Measurements from ENCODE around the gene COX7B.

Gene COX7B

DNA sequence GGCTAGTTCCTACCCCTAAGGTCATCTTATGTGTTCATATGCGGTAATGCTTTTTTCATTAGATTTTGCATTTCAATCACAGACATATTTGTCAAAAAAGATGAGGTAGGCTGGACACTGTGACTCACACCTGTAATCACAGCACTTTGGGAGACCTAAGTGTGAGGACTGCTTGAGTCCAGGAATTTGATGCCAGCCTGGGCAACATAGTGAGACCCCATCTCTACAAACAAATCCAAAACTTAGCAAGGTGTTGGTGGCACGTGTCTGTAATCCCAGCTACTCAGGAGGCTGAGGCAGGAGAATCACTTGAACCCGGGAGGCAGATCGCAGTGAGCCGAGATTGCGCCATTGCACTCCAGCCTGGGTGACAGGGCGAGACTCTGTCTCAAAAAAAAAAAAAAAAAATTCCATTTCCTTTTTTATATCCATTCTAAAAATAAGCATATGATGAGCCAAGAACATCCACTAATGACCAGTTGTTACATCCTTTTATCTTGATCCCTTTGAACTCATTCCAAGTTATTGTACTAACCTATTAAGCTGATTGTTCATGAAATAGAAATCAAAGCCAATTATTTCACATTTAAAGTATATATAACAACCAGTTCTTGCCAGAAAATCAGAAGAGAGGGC, 46.8 kb downstream of the COX7B start:
- no peak for DNase-seq

DNA sequence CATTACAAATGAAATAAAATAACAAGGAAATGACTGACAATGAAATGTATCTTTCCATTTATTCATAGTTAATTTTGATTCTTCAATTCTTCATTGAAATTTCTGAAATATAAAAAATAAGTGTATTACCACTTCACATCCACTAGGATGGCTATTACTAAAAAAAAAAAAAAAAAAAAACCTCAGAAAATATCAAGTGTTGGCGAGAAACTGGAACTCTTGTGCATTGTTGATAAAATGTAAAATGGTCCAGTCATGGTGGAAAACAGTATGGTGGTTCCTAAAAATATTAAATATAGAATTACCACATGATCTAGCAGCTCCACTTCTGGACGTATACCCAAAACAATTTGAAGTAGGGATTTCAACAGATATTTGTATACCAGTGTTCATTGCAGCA, 47.3 kb downstream of the COX7B start:
- no peak for DNase-seq

DNA sequence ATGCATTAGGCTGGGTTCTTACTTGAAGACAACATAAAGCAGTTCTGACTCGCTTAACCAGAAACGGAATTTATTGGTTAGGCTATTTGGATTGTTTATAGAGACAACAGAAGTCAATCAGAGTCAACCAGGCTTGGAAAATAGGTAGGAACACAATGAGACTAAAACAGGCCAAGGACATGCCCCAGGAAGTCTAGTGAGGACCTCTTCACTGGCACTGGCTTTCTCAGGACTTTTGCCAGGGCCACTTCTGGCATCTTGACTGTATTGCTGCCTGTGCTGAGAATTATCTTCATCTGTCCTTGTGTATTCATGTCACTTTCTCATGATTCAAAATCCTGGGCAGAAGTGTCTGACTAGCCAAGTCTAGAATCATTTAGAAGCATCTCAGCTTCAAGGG, 50.6 kb downstream of the COX7B start:
- no peak for DNase-seq

DNA sequence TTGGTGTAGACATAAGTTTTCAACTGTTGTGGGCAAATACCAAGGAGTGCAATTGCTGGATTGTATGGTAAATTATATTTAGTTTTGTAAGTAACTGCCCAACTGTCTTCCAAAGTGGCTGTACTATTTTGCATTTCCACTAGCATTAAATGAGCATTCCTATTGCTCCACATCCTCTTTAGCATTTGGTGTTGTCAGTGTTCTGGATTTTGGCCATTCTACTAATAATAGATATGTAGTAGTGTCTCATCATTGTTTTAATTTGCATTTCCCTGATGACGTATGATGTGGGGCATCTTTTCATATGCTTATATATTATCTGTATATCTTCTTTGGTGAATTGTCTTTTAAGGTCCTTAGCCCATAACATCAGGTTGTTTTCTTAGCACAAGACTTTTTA, 52.9 kb downstream of the COX7B start:
- DNase-seq: no peak

DNA sequence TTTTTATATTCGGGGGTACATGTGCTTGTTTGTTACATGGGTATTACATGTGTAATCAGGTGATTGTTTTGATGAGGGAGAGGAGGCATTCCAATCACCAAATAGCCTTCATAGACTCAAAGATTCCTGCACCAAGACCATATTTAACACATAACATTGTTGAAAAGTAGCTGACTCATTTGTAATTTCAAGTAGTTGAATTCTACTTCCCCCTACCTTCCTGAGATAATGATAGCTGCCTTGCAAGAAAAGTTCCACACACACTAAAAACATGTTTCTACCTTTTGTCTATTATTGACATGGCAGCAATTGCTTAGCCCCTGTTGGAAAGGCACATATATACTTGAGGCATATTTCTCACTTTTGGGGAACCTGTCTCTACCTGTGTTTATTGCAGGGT, 54.0 kb downstream of the COX7B start:
- DNase-seq: peak; percentile 5 to 29

DNA sequence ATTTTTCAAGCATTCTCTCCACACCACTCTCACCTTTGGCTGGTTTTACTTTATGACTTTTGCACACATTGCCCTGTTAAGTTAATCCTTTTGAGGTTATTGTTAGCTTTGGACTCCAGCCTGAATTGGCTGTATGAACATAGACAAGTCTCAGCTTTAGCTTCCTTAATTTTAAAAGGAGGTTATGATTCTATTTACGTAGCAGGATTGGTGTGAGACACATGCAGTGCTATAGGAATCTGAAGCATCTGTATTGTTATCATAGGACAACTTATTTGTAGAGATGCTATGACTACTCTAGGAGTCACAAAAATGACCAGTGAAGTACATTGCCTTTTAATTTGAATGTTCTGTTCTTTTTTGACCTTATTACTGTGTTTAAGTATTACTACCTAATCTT, 54.4 kb downstream of the COX7B start:
- no peak for DNase-seq
